NCI-H1048 (cell line): ENCODE data around the gene N4BP3.
"Not testable (repeated sequence)": the region's sequence is repeated elsewhere in the genome, so short reads cannot be mapped to it uniquely, and the experiment has no call there.

ENCODE experiments used
- DNase-seq: peaks from one replicate; lab custom pipeline; 2025; lab: John Stamatoyannopoulos, UW

Gene N4BP3

GRCh38 chr5:178113141-178113787, at the start of gene N4BP3:
N4BP3 (plus strand) TSS chr5:178113532; CDS start chr5:178119584, 6,052 bp downstream.
- peak; percentile 66 for DNase-seq

GRCh38 chr5:178067755-178068154, 45.6 kb upstream of the N4BP3 start:
- DNase-seq: no peak

GRCh38 chr5:178068293-178068692, 45.0 kb upstream of the N4BP3 start:
- DNase-seq: no peak

DNA sequence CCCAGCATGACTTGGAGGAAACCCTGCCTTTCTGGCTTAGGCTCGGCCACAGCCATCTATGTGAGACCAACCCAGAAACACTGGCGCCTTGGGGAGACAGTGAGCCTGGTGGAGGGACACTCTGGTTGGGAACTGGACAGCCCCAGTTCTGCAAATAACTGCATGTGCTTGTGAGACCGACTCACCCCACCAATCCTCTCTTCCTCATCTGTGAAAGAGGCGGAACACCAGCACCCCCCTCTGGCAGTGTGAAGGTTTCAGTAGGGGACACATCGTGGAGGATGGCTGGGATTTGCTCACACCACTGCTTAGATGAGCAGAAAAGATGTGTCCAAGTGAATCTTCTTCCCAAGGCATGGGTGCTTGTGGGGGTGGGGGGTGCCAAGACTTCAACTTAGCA, 43.4 kb upstream of the N4BP3 start:
- no peak for DNase-seq

DNA sequence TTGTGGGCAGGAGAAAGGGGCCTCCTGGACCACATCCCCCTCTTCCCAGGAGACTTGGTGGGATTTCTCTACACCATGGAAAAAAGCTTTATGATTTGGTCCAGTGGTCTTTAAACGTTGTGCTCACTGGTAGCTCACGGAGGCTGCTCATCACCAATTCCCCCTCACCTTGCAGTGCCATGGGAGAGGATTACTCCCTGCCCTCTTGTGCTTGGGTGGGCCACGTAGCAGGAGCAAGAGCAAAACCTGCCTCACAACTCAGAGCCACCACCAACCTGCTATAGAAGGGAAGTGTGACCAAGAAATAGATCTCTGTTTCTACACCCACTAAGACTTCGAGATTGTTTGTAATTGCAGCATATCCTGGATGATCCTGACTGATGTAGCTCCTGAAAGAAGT, 42.2 kb upstream of the N4BP3 start:
- DNase-seq: no peak

DNA sequence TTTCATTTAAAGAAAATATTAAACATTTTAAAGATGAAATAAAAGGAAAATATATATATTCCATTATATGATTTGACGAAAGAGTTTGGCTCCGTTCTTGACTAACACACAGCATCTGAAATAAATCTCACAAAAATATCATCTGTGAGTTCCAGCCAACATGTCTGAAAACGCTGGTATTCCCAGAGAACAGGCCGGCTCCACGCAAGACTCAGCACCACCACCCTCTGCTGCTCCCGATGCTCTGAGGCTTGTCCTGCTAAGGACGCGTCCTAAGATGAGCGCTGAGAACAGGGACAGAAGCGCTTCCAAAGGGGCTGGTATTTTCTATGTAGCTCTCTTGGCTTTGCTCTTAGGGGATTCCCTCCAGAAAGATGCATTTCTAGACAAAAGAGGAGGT, 40.6 kb upstream of the N4BP3 start:
- no peak for DNase-seq

- DNase-seq: peak; percentile 43
Measured at GRCh38 chr5:178074266-178074952, 38.9 kb upstream of the N4BP3 start.

DNA sequence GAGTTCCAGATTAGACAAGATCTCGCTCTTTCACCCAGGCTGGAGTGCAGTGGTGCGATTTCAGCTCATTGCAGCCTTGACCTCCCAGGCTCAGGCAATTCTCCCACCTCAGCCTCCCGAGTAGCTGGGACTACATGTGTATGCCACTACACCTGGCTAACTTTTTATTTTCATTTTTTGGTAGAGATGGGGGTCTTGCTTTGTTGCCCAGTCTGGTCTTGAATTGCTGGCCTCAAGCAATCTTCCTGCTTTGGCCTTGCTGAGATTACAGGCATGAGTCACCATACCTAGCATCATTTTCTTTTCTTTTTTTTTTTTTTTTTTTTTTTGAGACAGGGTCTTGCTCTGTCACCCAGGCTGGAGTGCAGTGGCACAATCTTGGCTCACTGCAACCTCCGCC, 36.4 kb upstream of the N4BP3 start:
- DNase-seq: not testable (repeated sequence)

GRCh38 chr5:178077751-178078150, 35.6 kb upstream of the N4BP3 start:
- no peak for DNase-seq

GRCh38 chr5:178078197-178079010, 34.9 kb upstream of the N4BP3 start:
- no peak for DNase-seq

DNA sequence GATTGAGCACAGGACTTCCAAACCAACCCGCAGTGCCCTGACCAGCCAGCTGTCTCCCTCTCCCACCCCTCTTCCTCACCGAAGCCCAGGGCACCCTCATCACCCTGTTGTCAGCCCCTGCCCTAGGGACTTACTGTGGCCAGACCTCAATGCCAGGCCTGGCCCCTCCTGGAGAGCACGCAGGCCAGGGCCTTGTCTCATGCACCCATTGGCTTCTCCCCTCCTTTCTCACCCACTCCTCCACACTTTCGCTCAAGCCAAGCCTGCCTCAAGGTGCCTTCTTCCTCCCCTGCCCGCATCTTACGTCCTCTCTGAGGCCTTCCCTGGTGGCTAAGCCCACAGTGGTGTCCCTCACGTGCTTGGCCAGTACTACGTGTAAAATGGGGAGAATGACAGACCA, 33.3 kb upstream of the N4BP3 start:
- no peak for DNase-seq

GRCh38 chr5:178080618-178081410, 32.5 kb upstream of the N4BP3 start:
- DNase-seq: no peak

- DNase-seq: no peak
Measured at GRCh38 chr5:178081571-178082243, 31.6 kb upstream of the N4BP3 start.

GRCh38 chr5:178083922-178084321, 29.4 kb upstream of the N4BP3 start:
- no peak for DNase-seq

DNA sequence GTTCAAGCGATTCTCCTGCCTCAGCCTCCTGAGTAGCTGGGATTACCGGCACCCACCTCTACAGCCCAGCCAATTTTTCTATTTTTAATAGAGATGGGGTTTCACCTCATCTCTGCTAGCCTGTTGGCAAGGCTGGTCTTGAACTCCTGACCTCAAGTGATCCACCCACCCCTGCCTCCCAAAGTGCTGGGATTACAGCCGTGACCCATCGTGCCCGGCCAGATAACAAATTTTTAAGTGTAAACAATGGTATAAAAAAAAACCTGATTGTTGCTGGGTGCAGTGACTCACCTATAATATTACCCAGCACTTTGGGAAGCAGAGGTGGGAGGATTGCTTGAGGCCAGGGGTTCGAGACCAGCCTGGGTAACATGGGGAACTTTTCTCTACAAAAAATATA, 28.0 kb upstream of the N4BP3 start:
- no peak for DNase-seq

GRCh38 chr5:178086266-178086665, 27.1 kb upstream of the N4BP3 start:
- no peak for DNase-seq

- DNase-seq: not testable (repeated sequence)
Measured at GRCh38 chr5:178087199-178087598, 26.1 kb upstream of the N4BP3 start.

DNA sequence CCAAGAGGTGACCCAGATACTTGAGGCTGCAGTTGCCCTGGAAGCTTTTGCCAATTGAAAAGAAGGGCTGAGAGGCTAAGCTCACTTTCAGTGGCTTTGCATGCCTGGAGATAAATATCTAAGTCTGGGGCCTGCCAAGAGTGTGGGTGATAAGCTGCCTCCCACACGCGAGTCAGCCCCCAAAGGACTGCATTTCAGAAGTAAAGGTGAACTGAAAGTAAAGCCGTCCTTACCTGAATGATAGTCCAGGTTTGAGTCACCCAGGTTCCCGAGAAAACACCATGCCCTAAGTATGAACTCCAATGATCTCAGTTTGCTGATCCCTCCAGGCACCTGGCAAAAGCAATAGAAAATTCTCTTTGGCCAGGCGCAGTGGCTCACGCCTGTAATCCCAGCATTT, 22.5 kb upstream of the N4BP3 start:
- DNase-seq: no peak

DNA sequence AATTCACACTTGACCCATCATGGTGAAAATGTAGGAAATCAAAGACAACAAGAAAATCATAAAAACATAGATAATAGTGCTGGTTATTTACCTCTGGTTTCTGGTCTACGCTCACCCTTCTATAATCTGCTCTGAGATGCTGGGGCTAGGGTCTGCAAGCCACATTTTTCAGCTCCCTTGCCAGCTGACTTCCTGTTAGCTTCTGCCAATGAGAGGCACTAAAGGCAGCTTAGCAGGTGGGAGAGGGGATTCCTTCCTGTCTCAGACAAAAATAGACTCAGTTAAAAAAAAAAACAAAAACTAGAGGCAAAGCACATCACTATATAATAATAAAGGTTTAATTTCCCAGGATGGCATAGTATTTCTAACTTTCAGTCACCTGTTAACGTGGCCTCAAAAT, 20.2 kb upstream of the N4BP3 start:
- DNase-seq: no peak

- DNase-seq: no peak
Measured at GRCh38 chr5:178094345-178094744, 19.0 kb upstream of the N4BP3 start.

- no peak for DNase-seq
Measured at GRCh38 chr5:178098685-178099084, 14.6 kb upstream of the N4BP3 start.

DNA sequence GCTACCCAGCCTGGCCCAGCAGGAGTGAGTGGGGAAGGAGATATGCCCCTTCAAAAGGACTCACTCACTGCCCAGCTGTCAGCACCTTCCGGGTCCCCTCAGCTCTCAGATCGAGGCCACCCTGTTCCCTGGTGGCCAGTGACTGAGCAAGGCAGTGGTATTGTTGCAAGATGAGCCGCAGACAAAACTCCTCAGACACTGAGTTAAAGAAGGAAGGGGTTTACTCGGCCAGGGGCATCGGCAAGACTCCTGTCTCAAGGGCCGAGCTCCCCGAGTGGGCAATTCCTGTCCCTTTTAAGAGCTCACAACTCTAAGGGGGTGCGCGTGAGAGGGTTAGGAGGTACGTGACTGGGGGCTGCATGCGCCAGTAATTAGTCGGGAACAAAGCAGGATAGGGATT, 9.7 kb upstream of the N4BP3 start:
- DNase-seq: no peak
